ENCODE measurements around the gene PLA2G6. TPM values are rescaled to one million over a fixed set of nuclear protein-coding genes. Genes with fewer than 3 reads are reported as not detected.

The PLA2G6 gene
- total and polyA plus RNA-seq, 9 of the 15 experiments (the other 6 are each of a cell fraction or from before 2014, with no cell fraction given): 0.11 to 12.2 (median 9.7) TPM

DNA sequence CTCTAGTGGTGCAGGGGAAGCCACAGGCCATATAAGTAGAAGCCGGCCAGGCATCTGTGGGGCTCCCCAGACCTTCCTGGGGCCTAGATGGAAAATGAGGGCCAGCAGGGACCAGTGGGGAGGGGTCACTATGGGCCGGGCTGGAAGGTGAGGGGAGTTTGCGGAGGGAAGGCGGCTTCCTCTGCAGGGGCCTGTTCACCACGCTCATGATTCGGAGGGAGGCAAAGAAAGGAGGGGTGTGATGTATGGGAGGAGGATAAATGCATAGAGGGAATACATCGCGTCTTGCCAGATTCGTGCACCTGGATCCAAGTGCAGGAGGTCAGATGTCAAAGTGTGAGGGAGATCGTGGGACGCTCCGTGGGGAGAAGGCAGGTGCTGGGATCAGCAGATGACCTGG lies 104.5 kb downstream of the PLA2G6 start (continued):
- TF ChIP-seq, protein P1, sequence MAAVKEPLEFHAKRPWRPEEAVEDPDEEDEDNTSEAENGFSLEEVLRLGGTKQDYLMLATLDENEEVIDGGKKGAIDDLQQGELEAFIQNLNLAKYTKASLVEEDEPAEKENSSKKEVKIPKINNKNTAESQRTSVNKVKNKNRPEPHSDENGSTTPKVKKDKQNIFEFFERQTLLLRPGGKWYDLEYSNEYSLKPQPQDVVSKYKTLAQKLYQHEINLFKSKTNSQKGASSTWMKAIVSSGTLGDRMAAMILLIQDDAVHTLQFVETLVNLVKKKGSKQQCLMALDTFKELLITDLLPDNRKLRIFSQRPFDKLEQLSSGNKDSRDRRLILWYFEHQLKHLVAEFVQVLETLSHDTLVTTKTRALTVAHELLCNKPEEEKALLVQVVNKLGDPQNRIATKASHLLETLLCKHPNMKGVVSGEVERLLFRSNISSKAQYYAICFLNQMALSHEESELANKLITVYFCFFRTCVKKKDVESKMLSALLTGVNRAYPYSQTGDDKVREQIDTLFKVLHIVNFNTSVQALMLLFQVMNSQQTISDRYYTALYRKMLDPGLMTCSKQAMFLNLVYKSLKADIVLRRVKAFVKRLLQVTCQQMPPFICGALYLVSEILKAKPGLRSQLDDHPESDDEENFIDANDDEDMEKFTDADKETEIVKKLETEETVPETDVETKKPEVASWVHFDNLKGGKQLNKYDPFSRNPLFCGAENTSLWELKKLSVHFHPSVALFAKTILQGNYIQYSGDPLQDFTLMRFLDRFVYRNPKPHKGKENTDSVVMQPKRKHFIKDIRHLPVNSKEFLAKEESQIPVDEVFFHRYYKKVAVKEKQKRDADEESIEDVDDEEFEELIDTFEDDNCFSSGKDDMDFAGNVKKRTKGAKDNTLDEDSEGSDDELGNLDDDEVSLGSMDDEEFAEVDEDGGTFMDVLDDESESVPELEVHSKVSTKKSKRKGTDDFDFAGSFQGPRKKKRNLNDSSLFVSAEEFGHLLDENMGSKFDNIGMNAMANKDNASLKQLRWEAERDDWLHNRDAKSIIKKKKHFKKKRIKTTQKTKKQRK (IDR thresholded peaks at IDR 0.05; ENCODE audit: borderline replicate concordance, low read depth, low read length): no peak
- TF ChIP-seq ZNF253 (CRISPR knock-in tag; conservative IDR thresholded peaks at IDR 0.05) (no peak), RBFOX2 (IDR thresholded peaks at IDR 0.05; ENCODE audit: low read depth, low read length) (no peak), ILK (tag; IDR thresholded peaks at IDR 0.05; ENCODE audit: borderline replicate concordance, low read depth) (no peak), PHF20 (IDR thresholded peaks at IDR 0.05; ENCODE audit: partially characterized antibody) (no peak), ZNF146 (CRISPR knock-in tag; IDR thresholded peaks at IDR 0.05; ENCODE audit: unreplicated experiment) (no peak)
- TF ChIP-seq, protein P2, sequence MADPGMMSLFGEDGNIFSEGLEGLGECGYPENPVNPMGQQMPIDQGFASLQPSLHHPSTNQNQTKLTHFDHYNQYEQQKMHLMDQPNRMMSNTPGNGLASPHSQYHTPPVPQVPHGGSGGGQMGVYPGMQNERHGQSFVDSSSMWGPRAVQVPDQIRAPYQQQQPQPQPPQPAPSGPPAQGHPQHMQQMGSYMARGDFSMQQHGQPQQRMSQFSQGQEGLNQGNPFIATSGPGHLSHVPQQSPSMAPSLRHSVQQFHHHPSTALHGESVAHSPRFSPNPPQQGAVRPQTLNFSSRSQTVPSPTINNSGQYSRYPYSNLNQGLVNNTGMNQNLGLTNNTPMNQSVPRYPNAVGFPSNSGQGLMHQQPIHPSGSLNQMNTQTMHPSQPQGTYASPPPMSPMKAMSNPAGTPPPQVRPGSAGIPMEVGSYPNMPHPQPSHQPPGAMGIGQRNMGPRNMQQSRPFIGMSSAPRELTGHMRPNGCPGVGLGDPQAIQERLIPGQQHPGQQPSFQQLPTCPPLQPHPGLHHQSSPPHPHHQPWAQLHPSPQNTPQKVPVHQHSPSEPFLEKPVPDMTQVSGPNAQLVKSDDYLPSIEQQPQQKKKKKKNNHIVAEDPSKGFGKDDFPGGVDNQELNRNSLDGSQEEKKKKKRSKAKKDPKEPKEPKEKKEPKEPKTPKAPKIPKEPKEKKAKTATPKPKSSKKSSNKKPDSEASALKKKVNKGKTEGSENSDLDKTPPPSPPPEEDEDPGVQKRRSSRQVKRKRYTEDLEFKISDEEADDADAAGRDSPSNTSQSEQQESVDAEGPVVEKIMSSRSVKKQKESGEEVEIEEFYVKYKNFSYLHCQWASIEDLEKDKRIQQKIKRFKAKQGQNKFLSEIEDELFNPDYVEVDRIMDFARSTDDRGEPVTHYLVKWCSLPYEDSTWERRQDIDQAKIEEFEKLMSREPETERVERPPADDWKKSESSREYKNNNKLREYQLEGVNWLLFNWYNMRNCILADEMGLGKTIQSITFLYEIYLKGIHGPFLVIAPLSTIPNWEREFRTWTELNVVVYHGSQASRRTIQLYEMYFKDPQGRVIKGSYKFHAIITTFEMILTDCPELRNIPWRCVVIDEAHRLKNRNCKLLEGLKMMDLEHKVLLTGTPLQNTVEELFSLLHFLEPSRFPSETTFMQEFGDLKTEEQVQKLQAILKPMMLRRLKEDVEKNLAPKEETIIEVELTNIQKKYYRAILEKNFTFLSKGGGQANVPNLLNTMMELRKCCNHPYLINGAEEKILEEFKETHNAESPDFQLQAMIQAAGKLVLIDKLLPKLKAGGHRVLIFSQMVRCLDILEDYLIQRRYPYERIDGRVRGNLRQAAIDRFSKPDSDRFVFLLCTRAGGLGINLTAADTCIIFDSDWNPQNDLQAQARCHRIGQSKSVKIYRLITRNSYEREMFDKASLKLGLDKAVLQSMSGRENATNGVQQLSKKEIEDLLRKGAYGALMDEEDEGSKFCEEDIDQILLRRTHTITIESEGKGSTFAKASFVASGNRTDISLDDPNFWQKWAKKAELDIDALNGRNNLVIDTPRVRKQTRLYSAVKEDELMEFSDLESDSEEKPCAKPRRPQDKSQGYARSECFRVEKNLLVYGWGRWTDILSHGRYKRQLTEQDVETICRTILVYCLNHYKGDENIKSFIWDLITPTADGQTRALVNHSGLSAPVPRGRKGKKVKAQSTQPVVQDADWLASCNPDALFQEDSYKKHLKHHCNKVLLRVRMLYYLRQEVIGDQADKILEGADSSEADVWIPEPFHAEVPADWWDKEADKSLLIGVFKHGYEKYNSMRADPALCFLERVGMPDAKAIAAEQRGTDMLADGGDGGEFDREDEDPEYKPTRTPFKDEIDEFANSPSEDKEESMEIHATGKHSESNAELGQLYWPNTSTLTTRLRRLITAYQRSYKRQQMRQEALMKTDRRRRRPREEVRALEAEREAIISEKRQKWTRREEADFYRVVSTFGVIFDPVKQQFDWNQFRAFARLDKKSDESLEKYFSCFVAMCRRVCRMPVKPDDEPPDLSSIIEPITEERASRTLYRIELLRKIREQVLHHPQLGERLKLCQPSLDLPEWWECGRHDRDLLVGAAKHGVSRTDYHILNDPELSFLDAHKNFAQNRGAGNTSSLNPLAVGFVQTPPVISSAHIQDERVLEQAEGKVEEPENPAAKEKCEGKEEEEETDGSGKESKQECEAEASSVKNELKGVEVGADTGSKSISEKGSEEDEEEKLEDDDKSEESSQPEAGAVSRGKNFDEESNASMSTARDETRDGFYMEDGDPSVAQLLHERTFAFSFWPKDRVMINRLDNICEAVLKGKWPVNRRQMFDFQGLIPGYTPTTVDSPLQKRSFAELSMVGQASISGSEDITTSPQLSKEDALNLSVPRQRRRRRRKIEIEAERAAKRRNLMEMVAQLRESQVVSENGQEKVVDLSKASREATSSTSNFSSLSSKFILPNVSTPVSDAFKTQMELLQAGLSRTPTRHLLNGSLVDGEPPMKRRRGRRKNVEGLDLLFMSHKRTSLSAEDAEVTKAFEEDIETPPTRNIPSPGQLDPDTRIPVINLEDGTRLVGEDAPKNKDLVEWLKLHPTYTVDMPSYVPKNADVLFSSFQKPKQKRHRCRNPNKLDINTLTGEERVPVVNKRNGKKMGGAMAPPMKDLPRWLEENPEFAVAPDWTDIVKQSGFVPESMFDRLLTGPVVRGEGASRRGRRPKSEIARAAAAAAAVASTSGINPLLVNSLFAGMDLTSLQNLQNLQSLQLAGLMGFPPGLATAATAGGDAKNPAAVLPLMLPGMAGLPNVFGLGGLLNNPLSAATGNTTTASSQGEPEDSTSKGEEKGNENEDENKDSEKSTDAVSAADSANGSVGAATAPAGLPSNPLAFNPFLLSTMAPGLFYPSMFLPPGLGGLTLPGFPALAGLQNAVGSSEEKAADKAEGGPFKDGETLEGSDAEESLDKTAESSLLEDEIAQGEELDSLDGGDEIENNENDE (IDR thresholded peaks at IDR 0.05; ENCODE audit: low read depth, low read length): no peak
- TF ChIP-seq, protein P3, sequence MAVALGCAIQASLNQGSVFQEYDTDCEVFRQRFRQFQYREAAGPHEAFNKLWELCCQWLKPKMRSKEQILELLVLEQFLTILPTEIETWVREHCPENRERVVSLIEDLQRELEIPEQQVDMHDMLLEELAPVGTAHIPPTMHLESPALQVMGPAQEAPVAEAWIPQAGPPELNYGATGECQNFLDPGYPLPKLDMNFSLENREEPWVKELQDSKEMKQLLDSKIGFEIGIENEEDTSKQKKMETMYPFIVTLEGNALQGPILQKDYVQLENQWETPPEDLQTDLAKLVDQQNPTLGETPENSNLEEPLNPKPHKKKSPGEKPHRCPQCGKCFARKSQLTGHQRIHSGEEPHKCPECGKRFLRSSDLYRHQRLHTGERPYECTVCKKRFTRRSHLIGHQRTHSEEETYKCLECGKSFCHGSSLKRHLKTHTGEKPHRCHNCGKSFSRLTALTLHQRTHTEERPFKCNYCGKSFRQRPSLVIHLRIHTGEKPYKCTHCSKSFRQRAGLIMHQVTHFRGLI (CRISPR knock-in tag; IDR thresholded peaks at IDR 0.05): no peak

All from K562 (cell line).